ENCODE measurements around the gene UTY. TPM values are rescaled to one million over a fixed set of nuclear protein-coding genes. Genes with fewer than 3 reads are reported as not detected.

UTY gene
- total RNA-seq, 1 experiment from 2014 or later, result not detected

GRCh38 chrY:13370245-13370644, 109.6 kb downstream of the UTY start:
- Histone ChIP-seq H3K79me2 (ENCODE audit: insufficient read depth, low read length) (no peaks in the 10 kb centered on the region), H2AFZ (ENCODE audit: low read length) (no peak overlapping the region), H3K14ac (ENCODE audit: insufficient read depth, low read length) (no peak overlapping the region), H2BK12ac (ENCODE audit: insufficient read length, low read depth, low read length) (no peak overlapping the region), H3K79me1 (ENCODE audit: insufficient read depth, low read depth, low read length, poor library complexity, severe bottlenecking) (no peaks in the 10 kb centered on the region), H3K56ac (ENCODE audit: insufficient read length, low read depth, low read length) (no peak overlapping the region), H2BK15ac (ENCODE audit: low read depth, low read length) (no peak overlapping the region), H2BK20ac (ENCODE audit: low read depth, low read length, poor library complexity, severe bottlenecking) (no peak overlapping the region), H2BK5ac (ENCODE audit: insufficient read length, low read length) (no peak overlapping the region), H3K4me1 (ENCODE audit: insufficient read depth, low read length) (no peaks in the 10 kb centered on the region), H4K91ac (ENCODE audit: insufficient read length, low read depth, low read length) (no peak overlapping the region), H3T11ph (ENCODE audit: low read length) (no peak overlapping the region), H3K9me3 (ENCODE audit: control insufficient read depth, low read depth, low read length) (no peaks in the 10 kb centered on the region), H3K27ac (ENCODE audit: insufficient read length, low read depth, low read length) (no peak overlapping the region), H4K20me1 (ENCODE audit: control insufficient read depth, insufficient read depth, insufficient read length) (no peaks in the 10 kb centered on the region), H2BK120ac (ENCODE audit: low read depth, low read length, poor library complexity, severe bottlenecking) (no peak overlapping the region), H3K23me2 (ENCODE audit: insufficient read length, low read depth, low read length, poor library complexity, severe bottlenecking) (no peaks in the 10 kb centered on the region), H3K18ac (ENCODE audit: insufficient read length, low read depth, low read length) (no peak overlapping the region), H4K8ac (replicated peaks; ENCODE audit: insufficient read length, low read depth, low read length) (no peak overlapping the region), H2AK5ac (ENCODE audit: insufficient read length, low read length) (no peak overlapping the region), H3K4ac (ENCODE audit: low read depth, low read length) (no peak overlapping the region), H3K23ac (ENCODE audit: insufficient read length, low read depth, low read length) (no peak overlapping the region), H3K4me2 (ENCODE audit: insufficient read depth, insufficient read length, low read length) (no peak overlapping the region), H3K27me3 (ENCODE audit: insufficient read depth, low read length) (no peaks in the 10 kb centered on the region), H3K9ac (ENCODE audit: extremely low read depth, insufficient read length, low read length) (no peak overlapping the region), H4K5ac (ENCODE audit: insufficient read length, low read depth, low read length) (no peak overlapping the region)
- TF ChIP-seq CTCF (conservative IDR thresholded peaks at IDR 0.05), result no peak
- Mint-ChIP-seq H3K27me3 (ENCODE audit: low read depth) (no peaks in the 10 kb centered on the region), H3K4me3 (no peak overlapping the region), H3K36me3 (ENCODE audit: insufficient read depth in 1 of 3, low read depth in 3 of 3) (no peaks in the 10 kb centered on the region), H3K9me3 (no peaks in the 10 kb centered on the region), H3K27ac (no peak overlapping the region), H3K4me1 (no peaks in the 10 kb centered on the region)
- no peak for DNase-seq
